Activated CD4-positive, CD25-positive, alpha-beta regulatory T cell (primary cell): Measurements from ENCODE around the gene RAB31.
"Not testable (repeated sequence)": the region's sequence is repeated elsewhere in the genome, so short reads cannot be mapped to it uniquely, and the experiment has no call there.

Experiments used
- DNase-seq, 4 experiments: peaks; one replicate each; lab custom pipeline; 2025; lab: John Stamatoyannopoulos, UW

Gene RAB31, protein sequence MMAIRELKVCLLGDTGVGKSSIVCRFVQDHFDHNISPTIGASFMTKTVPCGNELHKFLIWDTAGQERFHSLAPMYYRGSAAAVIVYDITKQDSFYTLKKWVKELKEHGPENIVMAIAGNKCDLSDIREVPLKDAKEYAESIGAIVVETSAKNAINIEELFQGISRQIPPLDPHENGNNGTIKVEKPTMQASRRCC

GRCh38 chr18:9708057-9708433, at the start of gene RAB31:
RAB31 (plus strand) TSS chr18:9708301; CDS start chr18:9708406, 105 bp downstream.
- DNase-seq, result no peak

DNA sequence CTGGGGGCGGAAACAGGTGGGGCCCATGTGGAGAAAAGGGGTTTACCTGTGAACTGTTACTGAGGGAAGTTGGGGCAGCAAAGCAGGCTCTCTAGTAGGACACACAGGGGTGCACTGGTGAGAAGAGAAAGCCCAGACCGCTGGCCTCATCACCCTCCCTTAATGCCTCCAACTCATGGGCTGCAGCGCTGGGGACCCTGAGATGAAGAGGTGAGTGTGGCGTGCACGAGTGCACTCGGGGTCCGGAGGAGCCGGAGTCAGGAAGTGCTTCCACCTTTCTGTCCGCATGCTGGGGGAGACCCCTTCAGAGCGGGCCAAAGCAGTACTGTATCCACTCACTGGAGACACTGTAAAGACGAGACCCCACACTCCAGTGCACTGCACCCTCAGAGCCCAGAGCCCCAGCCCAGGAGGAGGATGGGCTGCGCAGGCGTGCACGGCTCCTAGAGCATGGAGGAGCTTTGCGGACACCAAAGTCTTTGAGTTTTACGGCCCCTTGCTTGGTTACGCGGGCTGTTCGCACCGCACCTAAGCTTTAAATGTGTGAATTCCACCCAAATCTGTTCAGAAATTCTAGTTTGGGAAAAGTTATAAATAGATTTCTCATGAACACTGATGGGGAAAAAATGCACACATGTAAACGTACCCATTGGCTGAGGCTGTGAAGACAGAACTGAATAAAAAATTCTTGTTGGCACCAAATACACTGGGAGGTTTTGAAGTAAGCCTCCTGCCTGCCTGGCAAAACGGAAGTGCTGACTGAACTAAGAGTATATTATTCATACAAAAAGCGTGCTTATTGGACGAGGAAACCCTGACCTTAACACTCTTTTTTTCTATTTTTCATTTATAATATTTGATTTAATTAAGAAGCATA, 48.4 kb upstream of the RAB31 start:
- DNase-seq, result no peak

- no peak for DNase-seq
These were observed 46.5 kb upstream of the RAB31 start for GRCh38 chr18:9661564-9661963.

GRCh38 chr18:9663377-9663776, 44.7 kb upstream of the RAB31 start:
- DNase-seq, result no peak

DNA sequence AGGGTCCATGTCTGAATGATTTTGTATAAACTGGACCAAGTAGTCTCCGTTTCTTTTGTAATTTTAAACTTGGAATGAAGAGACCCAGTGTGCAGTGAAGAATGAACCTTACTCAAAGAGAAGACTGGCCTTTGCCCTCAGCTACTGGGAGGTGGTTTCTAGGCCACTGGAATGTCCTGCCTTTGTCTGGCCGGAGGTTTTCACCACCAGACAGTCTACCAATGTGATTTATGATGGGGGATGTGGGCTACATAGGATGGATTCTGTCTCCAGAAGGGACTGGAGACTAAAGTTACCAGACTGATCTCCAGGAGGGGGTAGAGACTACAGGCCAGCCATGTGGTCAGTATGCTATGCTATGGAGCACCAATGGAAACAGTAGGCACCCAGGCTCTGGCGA, 42.8 kb upstream of the RAB31 start:
- no peak for DNase-seq

DNA sequence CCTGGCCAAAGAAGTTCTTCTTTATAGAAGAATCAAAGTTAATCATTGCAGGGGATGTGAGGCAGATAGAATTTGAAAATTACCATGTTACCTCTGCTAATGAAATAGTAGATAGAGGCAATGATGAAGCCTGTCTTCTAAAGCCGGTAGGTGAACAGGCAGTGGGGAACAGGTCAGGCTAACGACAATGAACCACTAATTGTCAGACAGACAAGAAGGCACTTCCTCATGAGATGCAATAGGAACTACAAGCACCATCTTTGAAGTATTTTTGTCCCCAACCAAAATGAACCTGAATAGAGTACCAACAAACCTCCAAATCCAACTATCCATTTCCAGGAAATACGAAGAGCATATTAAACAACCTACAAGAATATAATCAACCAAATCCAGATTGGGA, 41.6 kb upstream of the RAB31 start:
- no peak for DNase-seq

- DNase-seq, result no peak
These were observed 39.1 kb upstream of the RAB31 start for GRCh38 chr18:9669016-9669415.

DNA sequence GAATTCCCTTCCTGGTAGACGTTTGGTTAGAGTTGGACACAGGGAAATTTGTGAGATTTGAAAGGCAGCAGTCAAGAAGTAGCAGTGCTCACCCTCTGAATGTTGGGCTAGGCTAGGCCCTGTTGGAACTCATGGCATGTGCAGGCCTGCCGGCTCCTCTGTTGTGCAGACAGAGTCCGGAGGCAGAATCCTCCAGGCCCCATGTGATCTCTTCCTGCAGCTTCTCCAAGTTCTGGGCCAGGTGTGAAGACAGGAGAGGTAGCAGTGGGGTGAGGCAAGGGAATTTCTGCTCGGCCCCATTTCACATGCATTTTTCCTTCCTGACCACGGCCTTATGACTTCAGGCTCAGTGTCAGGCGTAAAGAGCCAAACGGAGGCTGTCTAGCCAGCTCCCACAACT, 36.9 kb upstream of the RAB31 start:
- no peak for DNase-seq

- no peak for DNase-seq
These were observed 34.5 kb upstream of the RAB31 start for GRCh38 chr18:9673296-9674251.

DNA sequence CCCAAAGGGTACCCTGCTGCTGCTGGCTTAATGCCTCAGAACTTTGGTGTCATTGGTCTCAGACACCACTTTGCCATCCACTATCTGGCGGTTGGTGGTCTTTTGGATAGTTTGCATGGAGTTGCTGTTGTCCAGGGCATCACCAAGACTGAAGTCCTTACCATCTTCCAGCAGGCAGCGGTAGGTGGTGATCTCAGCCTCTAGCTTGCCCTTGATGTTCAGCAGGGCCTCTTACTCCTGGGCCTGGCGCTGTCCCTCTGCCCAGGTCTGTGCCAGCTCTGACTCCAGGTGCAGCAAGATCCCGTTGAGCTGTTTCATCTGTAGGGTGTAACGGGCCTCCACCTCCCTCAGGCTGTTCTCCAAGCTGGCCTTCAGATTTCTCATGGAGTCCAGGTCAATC, 29.9 kb upstream of the RAB31 start:
- not testable (repeated sequence) for DNase-seq

DNA sequence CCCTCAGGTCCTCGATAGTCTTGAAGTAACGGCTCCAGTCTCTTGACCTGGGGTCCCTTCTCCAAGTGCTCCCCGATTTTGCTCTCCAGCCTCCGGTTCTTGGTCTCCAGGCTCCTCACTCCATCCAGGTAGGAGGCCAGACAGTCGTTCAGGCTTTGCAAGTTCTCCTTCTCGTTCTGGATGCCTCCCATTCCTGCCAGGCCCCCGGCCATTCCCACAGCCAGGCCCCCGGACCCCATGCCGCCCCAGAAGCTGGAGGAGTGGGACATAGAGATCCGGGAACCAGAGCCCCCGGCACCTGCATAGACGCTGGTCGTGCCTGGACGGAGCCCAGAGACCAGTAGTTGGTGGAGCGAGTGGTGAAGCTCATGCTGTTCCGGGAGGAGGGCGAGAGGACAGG, 29.0 kb upstream of the RAB31 start:
- no peak for DNase-seq

DNA sequence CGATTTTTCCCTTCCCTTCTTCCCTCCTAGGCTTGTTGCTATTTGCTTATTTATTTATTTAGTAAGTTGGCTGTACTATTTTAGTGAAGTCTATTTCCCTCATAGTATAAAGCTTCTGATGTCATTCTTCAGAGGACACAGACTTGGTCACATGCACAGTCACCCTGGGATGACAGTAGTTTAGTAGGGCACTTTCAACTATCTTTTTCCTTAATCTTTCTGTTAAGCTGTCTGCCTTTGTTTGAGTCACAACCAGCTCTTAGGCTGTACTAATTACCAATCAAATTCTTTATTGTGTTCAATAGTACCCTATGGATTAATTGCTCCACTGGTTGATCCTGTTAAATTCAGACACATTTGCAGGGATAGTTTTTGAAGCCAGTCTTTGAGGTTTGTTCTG, 26.9 kb upstream of the RAB31 start:
- DNase-seq, result no peak

DNA sequence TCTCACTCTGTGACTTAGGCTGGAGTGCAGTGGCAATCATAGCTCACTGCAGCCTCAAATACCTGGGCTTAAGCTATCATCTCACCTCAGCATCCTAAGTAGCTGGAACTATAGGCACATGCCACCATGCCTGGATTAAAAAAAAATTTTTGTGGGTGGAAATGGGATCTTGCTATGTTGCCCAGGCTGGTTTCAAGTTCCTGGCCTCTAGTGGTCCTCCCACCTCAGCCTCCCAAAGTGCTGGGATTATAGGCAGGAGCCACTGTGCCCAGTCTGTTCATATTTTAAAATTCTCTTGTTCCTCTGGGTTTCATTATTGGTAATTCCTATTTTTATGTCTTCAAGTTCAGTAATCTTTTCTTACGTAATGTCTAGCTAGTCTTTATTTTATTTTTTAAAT, 25.5 kb upstream of the RAB31 start:
- no peak for DNase-seq

DNA sequence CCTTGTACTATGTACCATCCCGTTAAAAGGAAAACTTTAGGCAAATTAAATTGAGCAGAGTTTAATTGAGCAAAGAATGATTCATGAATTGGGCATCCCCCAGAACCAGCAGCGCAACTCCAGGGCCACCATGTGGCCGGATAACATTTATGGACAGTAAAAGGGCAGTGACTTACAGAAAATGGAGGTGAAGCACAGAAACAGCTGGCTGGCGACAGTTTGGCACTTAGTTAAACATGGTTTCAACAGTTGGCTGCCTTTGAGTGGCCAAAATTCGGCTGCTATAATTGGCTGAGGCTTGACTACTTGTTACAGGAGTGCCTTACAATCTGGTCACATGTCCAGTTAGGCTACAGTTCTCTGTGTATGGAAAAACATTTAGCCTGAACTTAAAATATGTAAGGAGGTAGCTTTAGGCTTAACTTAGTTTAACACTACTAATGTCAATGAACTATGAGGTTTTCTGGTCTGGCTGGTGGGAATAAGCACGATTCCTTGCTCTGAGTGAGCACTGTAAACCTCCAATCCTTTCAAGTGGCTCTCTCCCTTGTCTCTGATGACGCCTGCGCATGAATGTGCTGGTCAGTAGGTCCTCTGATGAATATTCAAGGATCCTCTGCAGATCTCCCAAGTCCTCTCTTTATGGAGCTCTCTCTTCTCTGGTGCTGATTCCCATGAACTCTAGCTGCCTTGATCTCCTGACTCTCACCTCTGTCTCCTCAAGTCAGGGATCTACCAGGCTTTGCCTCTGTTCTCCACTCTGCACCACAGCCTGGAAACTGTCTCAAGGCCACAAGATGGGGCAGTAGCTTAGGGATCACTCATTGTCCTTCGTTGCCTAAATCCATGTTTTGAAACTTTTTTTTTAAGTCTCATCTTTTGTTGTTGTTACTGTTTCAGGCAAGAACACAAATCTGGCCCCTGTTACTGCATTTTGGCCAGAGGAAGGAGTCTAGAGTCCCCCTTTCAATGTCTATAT, 24.4 kb upstream of the RAB31 start:
- DNase-seq, result no peak

- DNase-seq, result no peak
These were observed 23.1 kb upstream of the RAB31 start for GRCh38 chr18:9684881-9685614.

- no peak for DNase-seq
These were observed 22.5 kb upstream of the RAB31 start for GRCh38 chr18:9685615-9685890.

DNA sequence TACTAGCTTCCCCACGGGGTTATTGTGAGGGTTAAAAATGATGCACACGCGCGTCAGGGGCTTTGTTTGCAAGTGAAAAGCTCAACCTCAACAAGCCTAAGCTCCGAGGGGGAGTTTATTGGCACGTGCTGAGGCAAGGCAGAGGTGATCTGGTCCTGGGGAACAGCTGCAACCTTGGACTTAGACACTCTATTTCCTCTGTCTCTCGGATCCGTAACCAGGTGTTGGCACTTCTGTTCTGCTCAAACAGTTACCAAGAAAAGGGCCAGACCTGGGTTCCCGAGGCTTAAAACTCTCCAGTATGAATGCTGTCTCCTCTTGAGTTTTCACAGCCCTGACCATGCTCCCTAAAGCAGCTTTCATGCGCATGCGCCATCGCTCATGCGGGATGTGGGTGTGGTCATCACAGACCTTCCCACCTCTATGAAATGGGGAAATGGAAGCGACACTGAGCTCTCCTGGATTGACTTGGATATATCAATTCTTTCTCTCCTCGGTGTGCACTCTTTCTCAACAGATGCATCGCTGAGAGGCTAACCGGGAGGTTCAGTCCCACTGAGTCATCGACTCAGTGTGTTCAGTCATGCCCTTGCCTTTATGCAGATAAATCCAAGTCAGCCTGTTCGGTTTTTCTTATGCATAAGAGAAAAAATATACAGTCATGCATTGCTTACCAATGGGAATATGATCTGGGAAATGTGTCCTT, 19.9 kb upstream of the RAB31 start:
- DNase-seq, result no peak

DNA sequence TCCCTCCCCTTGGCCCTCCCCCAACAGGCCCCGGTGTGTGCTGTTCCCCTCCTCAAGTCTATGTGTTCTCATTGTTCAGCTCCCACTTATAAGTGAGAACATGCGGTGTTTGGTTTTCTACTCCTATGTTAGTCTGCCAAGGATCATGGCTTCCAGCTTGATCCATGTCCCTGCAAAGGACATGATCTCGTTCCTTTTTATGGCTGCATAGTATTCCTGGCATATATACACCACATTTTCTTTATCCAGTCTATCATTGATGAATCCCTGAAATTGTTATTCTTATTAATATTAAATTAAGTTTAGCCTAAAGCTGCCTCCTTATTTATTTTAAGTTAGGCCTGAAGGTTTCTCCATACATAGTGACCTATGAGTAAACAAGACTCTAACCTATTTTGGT, 18.8 kb upstream of the RAB31 start:
- DNase-seq, result no peak

- no peak for DNase-seq
These were observed 17.5 kb upstream of the RAB31 start for GRCh38 chr18:9690418-9691188.
